Stimulated activated CD4-positive, alpha-beta T cell treated with anti-CD3 and anti-CD28 coated beads, Interleukin-12 subunit alpha, Interleukin-12 subunit beta, amount 100 ng/mL, for 24 hours (primary cell): Measurements from ENCODE around the gene SLC12A6.

Source experiments
- DNase-seq, 2 experiments: peaks; one replicate each; pipeline ENCODE4 v3.0.0-alpha.2; 2020; ENCODE audit warnings: low read depth in 2 of 2

Gene SLC12A6

GRCh38 chr15:34330279-34330678 is 7.3 kb downstream of the SLC12A6 start:
- DNase-seq = no peak

DNA sequence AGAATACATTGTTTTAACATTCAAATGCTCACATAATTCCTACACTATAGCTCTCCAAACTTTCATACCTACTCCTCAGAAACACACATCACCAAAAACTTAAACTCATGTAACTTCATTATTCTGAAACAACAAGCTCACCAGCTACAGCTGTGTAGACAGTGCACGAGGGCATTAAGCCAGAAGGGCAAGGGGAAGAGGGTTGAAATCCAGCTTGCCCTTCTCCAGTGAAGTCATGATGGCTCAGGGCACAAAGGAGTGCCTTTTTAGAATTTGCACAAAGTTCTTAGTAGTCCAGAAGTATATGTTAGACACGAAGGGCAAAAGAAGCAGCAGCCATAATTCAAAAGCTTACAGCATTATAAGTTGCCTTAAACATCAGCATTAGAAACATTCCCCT is 8.6 kb downstream of the SLC12A6 start:
- DNase-seq = no peak

GRCh38 chr15:34327906-34328305 is 9.7 kb downstream of the SLC12A6 start:
- no peak for DNase-seq

DNA sequence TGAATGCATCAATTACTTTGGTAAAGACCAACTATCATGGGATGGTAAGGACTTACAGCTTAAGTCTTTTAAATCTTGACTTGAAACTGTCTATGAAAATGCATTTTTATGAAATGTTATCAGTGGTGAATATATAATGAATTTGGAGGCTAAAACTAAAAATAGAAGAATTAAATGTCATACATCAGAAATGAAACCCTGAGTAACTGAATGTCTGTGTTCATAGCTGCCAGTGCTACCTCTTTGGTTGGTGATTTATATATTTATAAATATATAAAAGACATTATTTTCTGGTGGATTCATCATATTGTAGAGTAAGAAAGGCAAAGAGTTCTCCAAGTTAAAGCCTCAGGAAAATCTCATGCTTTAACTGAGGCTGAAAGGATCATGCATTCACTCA is 12.2 kb downstream of the SLC12A6 start:
- no peak for DNase-seq

GRCh38 chr15:34324933-34325332 is 12.6 kb downstream of the SLC12A6 start:
- DNase-seq = no peak

GRCh38 chr15:34323217-34323616 is 14.4 kb downstream of the SLC12A6 start:
- DNase-seq = no peak

GRCh38 chr15:34318277-34319079 is 19.1 kb downstream of the SLC12A6 start:
- no peak for DNase-seq

DNA sequence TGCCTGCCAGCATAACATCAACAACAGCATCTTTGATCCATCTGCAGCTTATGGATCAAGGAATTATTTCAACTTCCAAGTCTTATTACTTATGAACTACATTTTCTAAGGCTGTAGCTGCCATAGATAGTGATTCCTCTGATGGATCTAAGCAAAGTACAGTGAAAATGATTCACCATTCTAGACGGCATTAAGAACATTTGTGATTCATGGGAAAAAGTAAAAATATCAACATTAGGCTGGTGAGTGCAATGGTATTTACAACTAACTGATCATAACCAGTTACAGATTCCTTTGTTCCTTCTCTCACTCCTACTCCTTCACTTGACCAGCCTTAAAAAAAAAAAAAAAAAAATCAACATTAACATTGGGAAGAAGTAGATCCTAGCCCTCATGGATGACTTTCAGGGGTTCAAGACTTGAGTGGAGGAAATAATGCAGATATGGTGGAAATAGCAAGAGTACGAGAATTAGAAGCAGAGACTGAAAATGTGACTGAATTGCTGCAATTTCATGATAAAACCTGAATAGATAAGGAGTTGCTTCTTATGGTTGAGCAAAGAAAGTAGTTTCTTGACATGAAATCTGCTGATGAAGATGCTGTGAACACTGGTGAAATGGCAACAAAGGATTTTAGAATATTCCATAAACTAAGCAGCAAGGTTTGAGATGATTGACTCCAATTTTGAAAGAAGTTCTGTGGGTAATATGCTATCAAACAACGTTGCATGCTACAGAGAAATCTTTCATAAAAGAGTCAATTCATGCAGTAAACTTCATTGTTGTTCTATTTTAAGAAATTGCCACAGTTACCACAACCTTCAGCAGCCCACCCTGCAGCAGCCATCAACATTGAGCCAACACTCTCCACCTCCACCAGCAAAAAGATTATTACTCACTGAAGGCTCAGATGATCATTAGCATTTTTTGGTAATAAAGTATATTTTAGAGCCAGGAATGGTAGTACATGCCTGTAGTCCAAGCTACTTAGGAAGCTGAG is 22.8 kb downstream of the SLC12A6 start:
- no peak for DNase-seq

- no peak for DNase-seq
Measured at GRCh38 chr15:34311563-34311962, 26.0 kb downstream of the SLC12A6 start.

DNA sequence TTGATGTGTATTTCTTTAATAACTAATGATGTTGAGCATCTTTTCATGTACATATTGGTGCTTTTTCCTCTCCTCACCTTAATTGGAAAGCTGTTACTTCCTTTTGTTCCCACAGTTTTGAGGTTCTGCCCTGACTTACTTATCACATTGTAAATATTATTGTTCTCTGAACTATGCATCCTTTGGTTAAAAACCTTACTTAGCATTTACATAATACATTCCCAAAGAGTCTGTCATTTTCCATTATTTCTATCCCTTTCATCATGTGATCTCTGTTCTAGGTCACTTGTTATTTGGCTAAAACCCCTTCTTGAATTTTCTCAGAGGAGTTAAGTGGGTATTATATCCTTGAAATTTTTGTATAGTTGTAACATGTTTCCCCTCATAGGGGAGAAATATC is 33.0 kb downstream of the SLC12A6 start:
- no peak for DNase-seq

DNA sequence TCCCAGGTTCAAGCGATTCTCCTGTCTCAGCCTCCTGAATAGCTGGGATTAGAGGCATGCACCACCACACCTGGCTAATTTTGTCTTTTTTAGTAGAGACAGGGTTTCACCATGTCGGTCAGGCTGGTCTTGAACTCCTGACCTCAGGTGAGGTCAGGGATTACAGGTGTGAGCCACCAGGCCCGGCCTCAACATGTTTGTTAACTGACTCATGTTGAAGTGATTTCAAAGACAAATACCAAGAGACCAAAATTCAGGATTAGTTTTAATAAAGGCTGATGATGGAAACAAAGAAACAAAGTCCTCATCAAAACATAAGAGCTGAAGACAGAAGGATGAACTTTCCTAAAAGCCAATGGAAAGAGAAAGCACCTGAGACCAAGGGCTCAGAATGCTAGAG is 36.5 kb downstream of the SLC12A6 start:
- no peak for DNase-seq

GRCh38 chr15:34297059-34297458 is 40.5 kb downstream of the SLC12A6 start:
- no peak for DNase-seq

GRCh38 chr15:34292621-34293020 is 45.0 kb downstream of the SLC12A6 start:
- DNase-seq = no peak

DNA sequence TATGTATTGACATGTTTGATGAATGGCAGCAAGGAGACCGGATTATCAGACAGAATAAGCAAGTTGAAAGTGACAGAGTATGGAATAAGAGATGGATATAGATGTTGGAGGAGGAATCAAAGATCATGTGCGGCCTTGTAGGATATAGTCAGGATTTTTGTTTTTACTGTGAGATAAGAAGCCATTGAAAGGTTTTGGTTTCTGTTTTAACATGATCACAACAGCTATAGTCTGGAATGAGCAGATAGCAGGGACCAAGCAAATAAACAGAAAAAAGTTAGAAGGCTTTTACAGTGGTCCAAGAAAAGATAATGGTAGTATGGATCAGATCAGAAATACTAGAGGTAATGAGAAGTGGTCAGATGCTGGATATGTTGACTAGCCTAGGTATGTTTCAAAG is 52.6 kb downstream of the SLC12A6 start:
- DNase-seq = no peak

- no peak for DNase-seq
Measured at GRCh38 chr15:34282384-34282783, 55.2 kb downstream of the SLC12A6 start.

DNA sequence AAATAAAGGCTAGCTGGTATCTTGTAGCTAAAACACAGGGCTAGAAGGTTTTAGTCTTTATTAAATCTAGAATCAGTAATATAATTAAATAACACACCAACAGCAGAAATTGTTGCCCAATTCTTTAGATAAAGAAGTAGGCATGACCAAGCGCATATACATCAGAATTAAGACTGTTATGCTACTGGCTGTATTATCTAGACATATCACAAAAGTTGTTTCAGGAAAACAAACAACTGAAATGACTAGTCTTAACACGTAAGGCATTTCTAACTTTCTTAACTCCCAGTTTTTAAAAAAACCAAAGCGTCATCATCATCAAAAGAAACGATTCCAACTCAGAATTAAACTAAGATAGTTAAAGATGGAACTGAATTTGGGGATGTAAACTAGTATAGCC is 57.4 kb downstream of the SLC12A6 start:
- DNase-seq = no peak

- DNase-seq = no peak
Measured at GRCh38 chr15:34279368-34279767, 58.2 kb downstream of the SLC12A6 start.

DNA sequence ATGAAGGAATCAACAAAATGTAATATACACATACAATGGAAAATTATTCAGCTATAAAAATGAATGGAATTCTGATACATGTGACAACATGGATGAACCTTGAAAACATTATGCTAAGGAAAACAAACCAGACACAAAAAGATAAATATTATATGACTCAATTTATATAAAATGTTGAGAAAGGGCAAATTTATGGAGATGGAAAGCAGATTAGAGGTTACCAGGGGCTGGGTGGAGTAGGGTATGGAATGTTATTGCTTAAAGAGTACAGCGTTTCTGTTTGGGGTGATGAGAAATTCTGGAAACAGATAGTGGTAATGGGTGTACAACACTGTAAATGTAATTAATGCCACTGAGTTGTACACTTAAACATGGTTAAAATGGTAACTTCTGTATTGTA is 61.9 kb downstream of the SLC12A6 start:
- DNase-seq = no peak

GRCh38 chr15:34275154-34275553 is 62.4 kb downstream of the SLC12A6 start:
- DNase-seq = no peak

GRCh38 chr15:34271493-34271892 is 66.1 kb downstream of the SLC12A6 start:
- no peak for DNase-seq

- DNase-seq = no peak
Measured at GRCh38 chr15:34266751-34267150, 70.8 kb downstream of the SLC12A6 start.

DNA sequence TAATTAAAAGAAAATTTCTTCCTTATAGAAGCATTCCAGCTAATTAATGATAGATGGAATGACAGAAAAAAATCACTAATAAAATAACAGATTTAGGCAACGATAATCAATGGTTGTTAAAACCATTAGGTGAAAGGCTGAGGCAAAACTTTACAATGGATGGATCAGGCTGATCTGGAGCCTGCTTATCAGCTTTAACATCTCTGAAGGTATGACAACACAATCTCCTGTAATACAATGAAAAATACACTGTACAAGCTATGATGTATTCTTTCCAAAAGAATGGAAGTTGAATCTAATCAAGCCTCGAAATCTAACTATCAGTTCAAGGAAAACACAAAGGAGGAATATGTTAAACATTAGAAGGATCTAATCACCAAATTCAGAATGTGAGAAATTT is 73.5 kb downstream of the SLC12A6 start:
- no peak for DNase-seq

DNA sequence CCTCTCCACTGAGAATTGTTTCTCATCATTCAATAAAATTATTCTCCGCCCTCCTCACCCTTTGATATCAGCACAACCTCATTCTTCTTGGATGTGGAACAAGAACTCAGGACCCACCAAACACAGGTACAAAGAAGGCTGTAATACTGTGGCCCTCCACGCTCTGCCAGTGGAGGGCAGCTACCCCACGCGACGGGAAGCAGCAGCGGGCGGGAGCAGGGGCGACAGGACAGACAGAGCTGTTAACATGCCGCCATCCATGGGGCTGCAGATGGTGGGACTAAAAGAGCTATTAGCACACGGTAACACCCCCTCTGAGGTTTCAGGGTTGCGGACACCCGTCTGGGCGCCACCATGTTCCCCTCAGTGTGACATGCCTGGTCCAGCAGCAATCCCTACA is 75.2 kb downstream of the SLC12A6 start:
- DNase-seq = no peak
